Glomerular visceral epithelial cell (primary cell): Measurements from ENCODE around the gene DAPP1.
"Not testable (repeated sequence)": the region's sequence is repeated elsewhere in the genome, so short reads cannot be mapped to it uniquely, and the experiment has no call there.

Experiments
- DNase-seq: peaks from one replicate; pipeline ENCODE4 v3.0.0-alpha.2; 2016; ENCODE audit errors: extremely low spot score

Gene DAPP1

GRCh38 chr4:99816545-99817308 lies at the start of gene DAPP1:
Gene DAPP1 (plus strand): TSS chr4:99816827. CDS start chr4:99816914, 87 bp downstream.
- no peak for DNase-seq

GRCh38 chr4:99770842-99771241 lies 45.8 kb upstream of the DAPP1 start:
- not testable (repeated sequence) for DNase-seq

- DNase-seq = no peak
These were observed 32.7 kb upstream of the DAPP1 start for GRCh38 chr4:99783940-99784339.

- DNase-seq = no peak
These were observed 31.8 kb upstream of the DAPP1 start for GRCh38 chr4:99784842-99785241.

- DNase-seq = no peak
These were observed 25.6 kb upstream of the DAPP1 start for GRCh38 chr4:99790796-99791617.

GRCh38 chr4:99800332-99801004 lies 16.2 kb upstream of the DAPP1 start:
- DNase-seq = no peak

GRCh38 chr4:99801005-99801699 lies 15.5 kb upstream of the DAPP1 start:
- DNase-seq = no peak

- DNase-seq = no peak
These were observed 13.0 kb upstream of the DAPP1 start for GRCh38 chr4:99803566-99804101.

- no peak for DNase-seq
These were observed 10.1 kb upstream of the DAPP1 start for GRCh38 chr4:99806545-99806944.

- no peak for DNase-seq
These were observed 9.0 kb upstream of the DAPP1 start for GRCh38 chr4:99807666-99808065.

- DNase-seq = peak; percentile 56
These were observed 8.3 kb upstream of the DAPP1 start for GRCh38 chr4:99808260-99808857.

GRCh38 chr4:99809326-99809725 lies 7.3 kb upstream of the DAPP1 start:
- no peak for DNase-seq

- DNase-seq = no peak
These were observed 6.1 kb upstream of the DAPP1 start for GRCh38 chr4:99810536-99810935.

GRCh38 chr4:99811117-99811516 lies 5.5 kb upstream of the DAPP1 start:
- no peak for DNase-seq

GRCh38 chr4:99811850-99812249 lies 4.8 kb upstream of the DAPP1 start:
- DNase-seq = peak; percentile 24

- no peak for DNase-seq
These were observed 1.0 kb upstream of the DAPP1 start for GRCh38 chr4:99815597-99816011.

- DNase-seq = no peak
These were observed 773 bp downstream of the DAPP1 start for GRCh38 chr4:99817309-99817890.

GRCh38 chr4:99818661-99819060 lies 2.0 kb downstream of the DAPP1 start:
- DNase-seq = no peak

GRCh38 chr4:99821918-99822503 lies 5.4 kb downstream of the DAPP1 start:
- no peak for DNase-seq

GRCh38 chr4:99822734-99823133 lies 6.1 kb downstream of the DAPP1 start:
- no peak for DNase-seq
